H9 (cell line): ENCODE results near the gene KRTAP5-10. TPM values are rescaled to one million over a fixed set of nuclear protein-coding genes. Genes with fewer than 3 reads are reported as not detected.

ENCODE experiments used
- DNase-seq: peaks from one replicate; pipeline ENCODE4 v3.0.0-alpha.2; 2017
- H2AFZ ChIP-seq: one replicate; pipeline ENCODE4 v1.6.1; 2013; ENCODE audit warnings: mild to moderate bottlenecking, low read length, control low read depth, moderate library complexity
- H2AK5ac ChIP-seq: 2 replicates; pipeline ENCODE4 v1.6.1; 2013; ENCODE audit warnings: low read length, control low read depth, mixed read lengths; ENCODE audit not compliant: insufficient read length
- H2BK120ac ChIP-seq: one replicate; pipeline ENCODE4 v1.6.1; 2013; ENCODE audit warnings: low read depth, mild to moderate bottlenecking, low read length, control low read depth, inconsistent platforms; ENCODE audit not compliant: poor library complexity, severe bottlenecking
- H2BK12ac ChIP-seq: 2 replicates; pipeline ENCODE4 v1.6.1; 2013; ENCODE audit warnings: low read length, control low read depth, mixed read lengths, low read depth; ENCODE audit not compliant: insufficient read length
- H2BK15ac ChIP-seq: 2 replicates; pipeline ENCODE4 v1.6.1; 2013; ENCODE audit warnings: low read depth, low read length, control low read depth
- H2BK20ac ChIP-seq: one replicate; pipeline ENCODE4 v1.6.1; 2013; ENCODE audit warnings: low read depth, mild to moderate bottlenecking, low read length, control low read depth, inconsistent platforms; ENCODE audit not compliant: poor library complexity, severe bottlenecking
- H2BK5ac ChIP-seq: 2 replicates; pipeline ENCODE4 v1.6.1; 2013; ENCODE audit warnings: low read length, control low read depth, mixed read lengths; ENCODE audit not compliant: insufficient read length
- H3K14ac ChIP-seq: 2 replicates; pipeline ENCODE4 v1.6.1; 2013; ENCODE audit warnings: low read length, control low read depth; ENCODE audit not compliant: insufficient read depth
- H3K18ac ChIP-seq: 2 replicates; pipeline ENCODE4 v1.6.1; 2013; ENCODE audit warnings: low read depth, mild to moderate bottlenecking, mixed read lengths, low read length, control low read depth; ENCODE audit not compliant: insufficient read length
- H3K23ac ChIP-seq: 2 replicates; pipeline ENCODE4 v1.6.1; 2013; ENCODE audit warnings: low read length, control low read depth, mixed read lengths, low read depth; ENCODE audit not compliant: insufficient read length
- H3K23me2 ChIP-seq: 2 replicates; pipeline ENCODE4 v1.6.1; 2013; ENCODE audit warnings: low read depth, mild to moderate bottlenecking, mixed read lengths, low read length, control low read depth; ENCODE audit not compliant: insufficient read length, poor library complexity, severe bottlenecking
- H3K27ac ChIP-seq: 2 replicates; pipeline ENCODE4 v1.5.1; 2013; ENCODE audit warnings: low read length, control low read depth, mixed read lengths, low read depth; ENCODE audit not compliant: insufficient read length
- H3K27me3 ChIP-seq: 2 replicates; pipeline ENCODE4 v1.6.1; 2013; ENCODE audit warnings: low read length, control low read depth, inconsistent platforms; ENCODE audit not compliant: insufficient read depth
- H3K4ac ChIP-seq: 2 replicates; pipeline ENCODE4 v1.6.1; 2013; ENCODE audit warnings: low read depth, mild to moderate bottlenecking, control low read depth, inconsistent platforms, low read length, moderate library complexity
- H3K4me1 ChIP-seq: 2 replicates; pipeline ENCODE4 v1.6.1; 2013; ENCODE audit warnings: low read length, control low read depth, inconsistent platforms; ENCODE audit not compliant: insufficient read depth
- H3K4me2 ChIP-seq: 2 replicates; pipeline ENCODE4 v1.6.1; 2013; ENCODE audit warnings: low read length, control low read depth, mixed read lengths; ENCODE audit not compliant: insufficient read length, insufficient read depth
- H3K56ac ChIP-seq: 2 replicates; pipeline ENCODE4 v1.6.1; 2013; ENCODE audit warnings: low read depth, mild to moderate bottlenecking, mixed read lengths, low read length, control low read depth; ENCODE audit not compliant: insufficient read length
- H3K79me1 ChIP-seq: 2 replicates; pipeline ENCODE4 v1.6.1; 2013; ENCODE audit warnings: low read depth, mild to moderate bottlenecking, moderate library complexity, low read length, control low read depth, inconsistent platforms; ENCODE audit not compliant: insufficient read depth, poor library complexity, severe bottlenecking
- H3K79me2 ChIP-seq: 2 replicates; pipeline ENCODE4 v1.6.1; 2013; ENCODE audit warnings: low read length, control low read depth, inconsistent platforms; ENCODE audit not compliant: insufficient read depth
- H3K9ac ChIP-seq: 2 replicates; pipeline ENCODE4 v1.6.1; 2013; ENCODE audit warnings: low read length, control low read depth, mixed read lengths; ENCODE audit not compliant: insufficient read length; ENCODE audit errors: extremely low read depth
- H3K9me3 ChIP-seq: one replicate; pipeline ENCODE4 v1.6.1; 2013; ENCODE audit warnings: low read depth, low read length, inconsistent platforms; ENCODE audit not compliant: control insufficient read depth
- H3T11ph ChIP-seq: one replicate; pipeline ENCODE4 v1.6.1; 2013; ENCODE audit warnings: mild to moderate bottlenecking, low read length, control low read depth, inconsistent platforms
- H4K20me1 ChIP-seq: one replicate; pipeline ENCODE4 v1.6.1; 2013; ENCODE audit not compliant: control insufficient read depth, insufficient read length, insufficient read depth
- H4K5ac ChIP-seq: 2 replicates; pipeline ENCODE4 v1.6.1; 2013; ENCODE audit warnings: low read depth, mild to moderate bottlenecking, mixed read lengths, low read length, control low read depth; ENCODE audit not compliant: insufficient read length
- H4K8ac ChIP-seq: replicated peaks from 2 replicates; pipeline ENCODE4 v1.6.1; 2013; ENCODE audit warnings: low read length, control low read depth, mixed read lengths, low read depth; ENCODE audit not compliant: insufficient read length
- H4K91ac ChIP-seq: 2 replicates; pipeline ENCODE4 v1.6.1; 2013; ENCODE audit warnings: low read depth, mild to moderate bottlenecking, moderate library complexity, mixed read lengths, low read length, control low read depth; ENCODE audit not compliant: insufficient read length
- H3K27ac Mint-ChIP-seq, 3 experiments: 2 replicates in 2 of 3; 3 replicates in 1 of 3; pipeline ENCODE4 v1.8.0; 2020 to 2021; ENCODE audit warnings: mixed read lengths in 3 of 3, mild to moderate bottlenecking in 1 of 3, moderate library complexity in 1 of 3
- H3K27me3 Mint-ChIP-seq: 2 replicates; pipeline ENCODE4 v1.8.0; 2021; ENCODE audit warnings: low read depth, mild to moderate bottlenecking, moderate library complexity, mixed read lengths
- H3K36me3 Mint-ChIP-seq, 3 experiments: 2 replicates in 2 of 3; 3 replicates in 1 of 3; pipeline ENCODE4 v1.8.0; 2020 to 2021; ENCODE audit warnings: low read depth in 3 of 3, mixed read lengths in 3 of 3; ENCODE audit not compliant: insufficient read depth in 1 of 3
- H3K4me1 Mint-ChIP-seq, 2 experiments: 2 replicates each; pipeline ENCODE4 v1.8.0; 2020; ENCODE audit warnings: mixed read lengths in 2 of 2
- H3K4me3 Mint-ChIP-seq, 2 experiments: 2 replicates in 1 of 2; 3 replicates in 1 of 2; pipeline ENCODE4 v1.8.0; 2020 to 2021; ENCODE audit warnings: mild to moderate bottlenecking in 2 of 2, mixed read lengths in 2 of 2, moderate library complexity in 1 of 2
- H3K9me3 Mint-ChIP-seq, 2 experiments: 2 replicates in 1 of 2; 3 replicates in 1 of 2; pipeline ENCODE4 v1.8.0; 2020; ENCODE audit warnings: mild to moderate bottlenecking in 2 of 2, mixed read lengths in 2 of 2, moderate library complexity in 1 of 2
- CTCF ChIP-seq: fragments of 200-600 bp; sonication (generic); conservative IDR thresholded peaks from 3 replicates; pipeline ENCODE4 v1.8.0; 2021; ENCODE audit warnings: antibody characterized with exemption, mild to moderate bottlenecking
- WGBS: extraction: QIAGEN DNeasy Blood & Tissue Kit; methylation state at CpG from one replicate; pipeline ENCODE4 v1.1.7; 2013; ENCODE audit warnings: missing lambda C conversion rate, low lambda C conversion rate, mixed read lengths; ENCODE audit not compliant: insufficient read length; ENCODE audit errors: extremely low coverage; 5-methylcytosine and 5-hydroxymethylcytosine counted together
- total RNA-seq: library from RNA; stranded (reverse); gene quantifications from 2 replicates; pipeline ENCODE4 v1.2.1, GENCODE V29; 2021

Gene KRTAP5-10
- total RNA-seq, 1 experiment from 2014 or later = not detected

- Mint-ChIP-seq H3K27me3 (peaks cover 7% of the 10 kb centered on the region), H3K4me3 (no peak overlapping the region), H3K4me1 (no peaks in the 10 kb centered on the region), H3K9me3 (peaks cover 3 to 4% of the 10 kb centered on the region in 2 experiments), H3K27ac (no peak overlapping the region; a peak in 1 of 7 replicates), H3K36me3 (peaks cover 3 to 4% (median 4%) of the 10 kb centered on the region in 3 experiments; a peak in 6 of 7 replicates)
- H3K56ac ChIP-seq = no peak overlapping the region
- no peak overlapping the region for H2AFZ ChIP-seq
- no peak overlapping the region for H3K14ac ChIP-seq
- H4K5ac ChIP-seq = no peak overlapping the region
- H3T11ph ChIP-seq = no peak overlapping the region
- H2BK120ac ChIP-seq = no peak overlapping the region
- no peak overlapping the region for H3K23ac ChIP-seq
- no peak overlapping the region for H3K4me2 ChIP-seq
- H2BK15ac ChIP-seq = no peak overlapping the region
- no peaks in the 10 kb centered on the region for H3K23me2 ChIP-seq
- WGBS = no CpG with 5 or more reads among the region's 9 CpGs
- H3K9ac ChIP-seq = no peak overlapping the region
- no peak for DNase-seq
- H3K9me3 ChIP-seq = no peaks in the 10 kb centered on the region
- no peak overlapping the region for H4K8ac ChIP-seq
- H3K27ac ChIP-seq = no peak overlapping the region
- H3K4me1 ChIP-seq = no peaks in the 10 kb centered on the region
- H3K27me3 ChIP-seq = no peaks in the 10 kb centered on the region
- H4K20me1 ChIP-seq = no peaks in the 10 kb centered on the region
- no peak overlapping the region for H2BK20ac ChIP-seq
- H3K79me2 ChIP-seq = no peaks in the 10 kb centered on the region
- TF ChIP-seq CTCF = no peak
- H2BK5ac ChIP-seq = no peak overlapping the region
- H3K79me1 ChIP-seq = no peaks in the 10 kb centered on the region
- H3K4ac ChIP-seq = no peak overlapping the region
- H2AK5ac ChIP-seq = no peak overlapping the region
- H2BK12ac ChIP-seq = no peak overlapping the region
- H3K18ac ChIP-seq = no peak overlapping the region
- H4K91ac ChIP-seq = no peak overlapping the region
These were observed 29.5 kb upstream of the KRTAP5-10 start for GRCh38 chr11:71535825-71536224.
